ENCODE measurements around the gene CHCHD3.

Gene CHCHD3

DNA sequence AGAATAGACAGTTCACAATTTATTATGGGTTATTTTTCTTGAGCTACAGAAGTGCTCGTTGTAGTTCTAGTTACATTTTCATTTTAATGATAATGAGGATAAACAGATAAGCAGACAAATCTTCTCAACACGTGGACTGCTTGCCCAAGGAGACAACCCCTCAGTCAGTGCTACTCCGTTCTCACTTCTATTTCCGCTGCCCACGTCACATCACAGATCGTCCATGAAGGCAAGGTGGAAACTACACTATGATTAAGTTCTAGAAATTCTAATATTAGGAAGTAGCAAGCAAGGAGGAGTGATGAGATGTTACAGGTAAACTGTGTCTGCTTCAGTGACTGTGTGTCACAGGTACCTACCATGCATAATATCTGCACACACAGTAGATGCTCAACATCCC lies 210.5 kb downstream of the CHCHD3 start:
- no peak overlapping the region for H3K27ac Mint-ChIP-seq
- H3K27me3 Mint-ChIP-seq (ENCODE audit: low read depth) = no peaks in the 10 kb centered on the region
- no peak overlapping the region for H3K4me3 Mint-ChIP-seq
- no peaks in the 10 kb centered on the region for H3K4me1 Mint-ChIP-seq
- H3K9me3 Mint-ChIP-seq = no peaks in the 10 kb centered on the region
- H3K36me3 Mint-ChIP-seq (ENCODE audit: low read depth) = peaks cover 11% of the 10 kb centered on the region
- TF ChIP-seq, protein P1, sequence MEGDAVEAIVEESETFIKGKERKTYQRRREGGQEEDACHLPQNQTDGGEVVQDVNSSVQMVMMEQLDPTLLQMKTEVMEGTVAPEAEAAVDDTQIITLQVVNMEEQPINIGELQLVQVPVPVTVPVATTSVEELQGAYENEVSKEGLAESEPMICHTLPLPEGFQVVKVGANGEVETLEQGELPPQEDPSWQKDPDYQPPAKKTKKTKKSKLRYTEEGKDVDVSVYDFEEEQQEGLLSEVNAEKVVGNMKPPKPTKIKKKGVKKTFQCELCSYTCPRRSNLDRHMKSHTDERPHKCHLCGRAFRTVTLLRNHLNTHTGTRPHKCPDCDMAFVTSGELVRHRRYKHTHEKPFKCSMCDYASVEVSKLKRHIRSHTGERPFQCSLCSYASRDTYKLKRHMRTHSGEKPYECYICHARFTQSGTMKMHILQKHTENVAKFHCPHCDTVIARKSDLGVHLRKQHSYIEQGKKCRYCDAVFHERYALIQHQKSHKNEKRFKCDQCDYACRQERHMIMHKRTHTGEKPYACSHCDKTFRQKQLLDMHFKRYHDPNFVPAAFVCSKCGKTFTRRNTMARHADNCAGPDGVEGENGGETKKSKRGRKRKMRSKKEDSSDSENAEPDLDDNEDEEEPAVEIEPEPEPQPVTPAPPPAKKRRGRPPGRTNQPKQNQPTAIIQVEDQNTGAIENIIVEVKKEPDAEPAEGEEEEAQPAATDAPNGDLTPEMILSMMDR (IDR thresholded peaks at IDR 0.05; ENCODE audit: unreplicated experiment in 3 of 3) = no peak

DNA sequence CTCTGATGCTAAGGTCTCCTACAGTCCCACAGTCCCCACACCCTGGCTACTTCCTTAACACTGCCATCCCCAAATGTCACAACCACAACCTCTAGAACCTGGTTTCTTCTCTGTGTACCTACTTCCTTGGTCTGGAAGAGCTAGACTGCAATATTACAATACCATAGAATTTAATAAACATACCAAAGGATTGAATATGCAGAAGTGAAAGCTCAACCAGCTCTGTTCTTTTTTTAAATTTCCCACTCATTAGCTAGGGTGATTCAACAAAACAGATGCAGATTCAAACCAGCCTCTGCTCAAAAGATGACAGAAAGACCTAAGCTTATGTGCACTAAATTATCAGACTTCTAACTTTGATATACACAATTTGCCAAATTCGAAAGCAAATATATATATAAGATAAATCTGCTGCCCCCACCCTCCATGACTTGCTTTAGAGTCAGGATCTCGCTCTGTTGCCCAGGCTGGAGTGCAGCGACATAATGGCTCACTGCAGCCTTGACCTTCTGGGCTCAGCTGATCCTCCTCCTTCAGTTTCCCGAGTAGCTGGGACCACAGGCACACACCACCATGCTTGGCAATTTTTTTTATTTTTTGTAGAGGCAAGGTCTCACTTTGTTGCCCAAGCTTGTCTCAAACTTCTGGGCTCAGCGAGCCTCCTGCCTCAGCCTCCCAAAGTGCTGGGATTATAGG lies 212.6 kb downstream of the CHCHD3 start:
- Mint-ChIP-seq H3K36me3 (ENCODE audit: low read depth) (peaks cover 14% of the 10 kb centered on the region), H3K27me3 (ENCODE audit: low read depth) (no peaks in the 10 kb centered on the region), H3K4me3 (no peak overlapping the region), H3K27ac (no peak overlapping the region), H3K9me3 (peaks cover 6% of the 10 kb centered on the region), H3K4me1 (no peaks in the 10 kb centered on the region)
- TF ChIP-seq, protein P1 (IDR thresholded peaks at IDR 0.05; ENCODE audit: unreplicated experiment in 3 of 3) = no peak

DNA sequence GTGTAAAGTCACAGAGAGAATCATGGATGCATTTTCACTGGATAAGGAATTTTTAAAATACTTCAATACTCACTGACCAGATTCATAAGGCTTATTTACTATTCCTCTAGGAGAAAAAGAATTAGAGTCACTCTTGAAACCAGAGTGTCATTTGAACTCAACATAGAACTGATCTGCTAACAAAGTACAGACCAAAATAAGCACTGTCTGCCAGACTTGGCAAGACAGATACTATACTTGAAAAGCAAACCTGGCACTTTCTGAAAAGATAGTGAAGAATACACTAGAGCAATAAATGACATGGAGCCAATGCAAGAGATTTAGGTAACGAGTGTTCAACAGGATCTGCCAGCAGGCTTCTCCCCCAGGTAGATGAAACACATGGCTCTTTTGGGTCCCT lies 215.3 kb downstream of the CHCHD3 start:
- peaks cover 35% of the 10 kb centered on the region for H3K36me3 Mint-ChIP-seq (ENCODE audit: low read depth)
- H3K27ac Mint-ChIP-seq = no peak overlapping the region
- H3K9me3 Mint-ChIP-seq = peaks cover 22% of the 10 kb centered on the region
- H3K27me3 Mint-ChIP-seq (ENCODE audit: low read depth) = no peaks in the 10 kb centered on the region
- TF ChIP-seq, protein P1 (IDR thresholded peaks at IDR 0.05; ENCODE audit: unreplicated experiment in 3 of 3) = no peak
- no peak overlapping the region for H3K4me3 Mint-ChIP-seq
- H3K4me1 Mint-ChIP-seq = no peaks in the 10 kb centered on the region

DNA sequence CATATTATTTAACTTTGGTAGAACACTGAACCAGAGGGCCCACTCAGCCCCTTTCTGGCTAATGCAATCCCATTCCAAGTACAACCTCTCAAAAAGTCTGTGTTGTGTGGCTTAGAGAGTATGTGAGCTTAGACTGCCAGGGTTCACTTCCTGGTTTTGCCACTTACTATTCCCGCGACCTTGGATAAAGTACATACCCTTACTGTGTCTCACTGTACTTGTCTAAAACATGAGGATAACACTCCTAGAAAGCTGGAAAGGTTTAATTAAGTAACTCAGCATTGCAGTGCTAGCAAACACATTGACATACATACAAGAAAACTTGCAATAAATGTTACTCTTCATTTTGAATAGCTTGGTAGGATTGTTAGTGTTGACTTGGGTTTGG lies 215.8 kb downstream of the CHCHD3 start:
- Mint-ChIP-seq H3K27me3 (ENCODE audit: low read depth) (no peaks in the 10 kb centered on the region), H3K9me3 (peaks cover 22% of the 10 kb centered on the region), H3K4me3 (no peak overlapping the region), H3K27ac (no peak overlapping the region), H3K4me1 (no peaks in the 10 kb centered on the region), H3K36me3 (ENCODE audit: low read depth) (peaks cover 38% of the 10 kb centered on the region)
- TF ChIP-seq, protein P1 (IDR thresholded peaks at IDR 0.05; ENCODE audit: unreplicated experiment in 3 of 3) = no peak

DNA sequence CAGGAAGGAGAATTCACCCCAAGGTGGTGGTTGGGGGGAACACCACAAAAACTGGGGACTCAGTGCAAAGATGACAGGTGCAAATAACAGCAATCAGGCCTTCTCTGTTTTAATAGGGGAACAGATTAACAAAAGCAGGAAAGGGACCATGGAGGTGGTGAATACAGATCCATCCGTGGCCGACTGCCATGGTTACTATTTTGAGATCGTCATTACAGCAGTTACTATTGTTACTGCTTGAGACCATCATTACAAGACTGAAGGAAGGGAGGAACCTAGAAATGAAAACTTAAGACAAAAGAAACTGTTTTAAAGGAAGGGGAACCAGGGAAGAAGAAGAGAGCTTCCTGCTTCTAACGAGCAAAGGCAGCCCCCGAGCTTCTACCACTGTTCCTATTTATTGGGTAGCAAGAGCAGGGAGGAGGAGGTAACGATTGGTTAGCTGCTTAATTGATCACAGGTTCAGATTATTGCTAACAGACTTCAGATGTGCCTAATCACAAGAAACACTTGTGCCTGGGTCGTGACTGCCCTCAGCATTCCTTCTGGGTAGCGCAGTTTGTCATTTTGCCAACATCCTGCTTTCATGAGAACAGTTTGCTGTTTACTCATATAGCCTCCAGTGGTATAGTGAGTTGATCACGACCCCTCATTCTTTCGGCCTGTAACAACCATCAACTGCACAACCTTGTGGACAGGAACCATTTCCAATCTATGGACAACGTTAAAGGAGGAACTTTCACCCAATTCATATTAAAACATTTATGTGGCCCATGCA lies 216.3 kb downstream of the CHCHD3 start:
- H3K4me1 Mint-ChIP-seq = no peaks in the 10 kb centered on the region
- no peaks in the 10 kb centered on the region for H3K27me3 Mint-ChIP-seq (ENCODE audit: low read depth)
- peaks cover 43% of the 10 kb centered on the region for H3K36me3 Mint-ChIP-seq (ENCODE audit: low read depth)

More for the DNA sequence above, 216.3 kb downstream of the CHCHD3 start:
- peaks cover 25% of the 10 kb centered on the region for H3K9me3 Mint-ChIP-seq
- H3K4me3 Mint-ChIP-seq = no peak overlapping the region
- H3K27ac Mint-ChIP-seq = peak overlapping the region in 1 of 3 experiments; percentile 38
- TF ChIP-seq, protein P1 (IDR thresholded peaks at IDR 0.05; ENCODE audit: unreplicated experiment in 3 of 3) = no peak

Measured in nephron (organoid).